C4-2B (cell line): ENCODE results near the gene RBM39.
"Not testable (repeated sequence)": the region's sequence is repeated elsewhere in the genome, so short reads cannot be mapped to it uniquely, and the experiment has no call there.

Source experiments
- H3K27ac ChIP-seq: fragments of 450-650 bp; 2 replicates; pipeline ENCODE4 v1.5.1; 2017
- ZFX ChIP-seq: fragments of 450-650 bp; IDR thresholded peaks from 2 replicates; pipeline ENCODE4 v1.6.1; 2017
- TF ChIP-seq, protein P1 (sequence below): fragments of 450-650 bp; conservative IDR thresholded peaks from 2 replicates; pipeline ENCODE4 v1.5.1; 2017; ENCODE audit warnings: mild to moderate bottlenecking

RBM39 gene

DNA sequence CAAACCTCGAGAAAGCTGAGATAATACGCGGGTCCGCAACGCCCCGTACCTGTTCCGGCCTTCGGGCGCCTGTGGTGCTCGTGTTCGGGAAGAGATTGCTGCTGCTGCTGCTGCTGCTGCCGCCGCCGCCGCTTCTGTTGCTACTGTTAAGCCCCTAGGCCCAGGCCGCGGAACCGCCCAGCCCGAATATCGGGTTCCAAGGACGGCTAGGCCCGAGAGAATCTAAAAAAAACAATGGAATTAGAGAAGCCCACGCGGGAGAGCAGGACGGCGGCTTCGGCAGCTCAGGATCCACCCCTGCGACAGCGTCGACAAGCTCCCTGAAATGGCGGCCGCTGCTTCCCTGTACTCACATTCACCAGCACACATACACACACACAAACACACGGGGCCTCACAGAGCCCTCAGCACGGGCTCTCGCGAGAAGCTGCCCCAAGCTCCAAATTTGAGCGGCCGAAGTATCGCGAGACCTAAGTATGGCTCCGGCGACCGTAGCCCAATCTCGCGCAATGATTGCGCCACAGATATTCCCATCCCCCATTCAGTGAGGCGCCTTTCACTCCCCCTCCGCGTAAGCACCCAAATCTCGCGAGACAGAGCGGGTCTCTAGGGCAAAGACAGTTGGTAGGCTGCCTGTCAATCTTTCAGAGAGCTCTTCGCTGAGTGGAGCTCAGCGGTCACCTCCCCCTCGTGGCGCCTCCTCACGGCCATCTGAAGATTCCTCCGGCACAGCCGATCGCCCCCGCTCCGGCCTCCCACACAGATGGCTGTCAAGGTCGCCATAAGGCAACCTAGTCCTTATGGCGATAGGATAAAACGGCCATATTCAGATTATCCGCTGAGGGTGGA lies at the start of gene RBM39:
TSS of gene RBM39 (minus strand) at position 369 of the 849 bp plus-strand sequence. CDS start 1,386 bp downstream, outside the sequence.
- TF ChIP-seq ZFX = peak; percentile 98
- TF ChIP-seq, protein P1, sequence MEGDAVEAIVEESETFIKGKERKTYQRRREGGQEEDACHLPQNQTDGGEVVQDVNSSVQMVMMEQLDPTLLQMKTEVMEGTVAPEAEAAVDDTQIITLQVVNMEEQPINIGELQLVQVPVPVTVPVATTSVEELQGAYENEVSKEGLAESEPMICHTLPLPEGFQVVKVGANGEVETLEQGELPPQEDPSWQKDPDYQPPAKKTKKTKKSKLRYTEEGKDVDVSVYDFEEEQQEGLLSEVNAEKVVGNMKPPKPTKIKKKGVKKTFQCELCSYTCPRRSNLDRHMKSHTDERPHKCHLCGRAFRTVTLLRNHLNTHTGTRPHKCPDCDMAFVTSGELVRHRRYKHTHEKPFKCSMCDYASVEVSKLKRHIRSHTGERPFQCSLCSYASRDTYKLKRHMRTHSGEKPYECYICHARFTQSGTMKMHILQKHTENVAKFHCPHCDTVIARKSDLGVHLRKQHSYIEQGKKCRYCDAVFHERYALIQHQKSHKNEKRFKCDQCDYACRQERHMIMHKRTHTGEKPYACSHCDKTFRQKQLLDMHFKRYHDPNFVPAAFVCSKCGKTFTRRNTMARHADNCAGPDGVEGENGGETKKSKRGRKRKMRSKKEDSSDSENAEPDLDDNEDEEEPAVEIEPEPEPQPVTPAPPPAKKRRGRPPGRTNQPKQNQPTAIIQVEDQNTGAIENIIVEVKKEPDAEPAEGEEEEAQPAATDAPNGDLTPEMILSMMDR = no peak; the same call in 1 of the 2 replicates
- peak within 1 kb of the TSS; percentile 99 for H3K27ac ChIP-seq

DNA sequence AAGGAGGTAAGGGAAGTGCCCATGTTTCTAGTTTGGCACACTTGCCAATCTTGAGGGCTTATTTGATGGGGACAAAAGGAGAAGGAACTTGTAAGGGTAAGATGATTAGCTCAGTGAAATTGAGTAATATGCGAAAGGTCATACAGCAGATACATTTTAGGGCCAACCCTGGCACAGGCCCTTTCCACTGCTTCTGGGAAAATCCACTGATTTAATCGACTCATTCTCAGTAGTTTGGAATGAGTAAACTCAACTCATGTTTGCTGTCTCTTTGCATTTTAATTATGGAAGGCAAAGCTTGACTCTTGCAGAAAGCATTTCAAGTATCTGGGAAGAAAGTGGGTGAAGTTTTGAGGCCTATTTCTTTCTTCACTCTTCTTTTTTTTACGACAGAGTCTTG lies 49.8 kb upstream of the RBM39 start:
- TF ChIP-seq ZFX = no peak
- TF ChIP-seq, protein P1 = no peak
- no peak overlapping the region for H3K27ac ChIP-seq

DNA sequence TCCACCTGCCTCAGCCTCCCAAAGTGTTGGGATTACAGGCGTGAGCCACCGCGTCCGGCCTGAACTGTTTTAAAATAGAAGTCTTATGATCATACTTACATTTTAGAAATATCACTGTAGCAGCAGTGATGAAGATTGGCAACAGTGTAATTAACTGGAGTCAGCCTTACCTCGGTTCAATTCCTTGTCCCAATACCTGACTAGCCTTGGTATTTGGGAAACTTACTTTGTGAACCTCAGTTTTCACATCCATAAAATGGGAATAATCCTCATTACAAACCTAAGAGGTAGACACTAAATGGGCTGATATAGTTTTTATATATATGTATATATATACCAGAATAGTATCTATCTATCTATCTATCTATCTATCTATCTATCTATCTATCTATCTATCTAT lies 49.0 kb upstream of the RBM39 start:
- H3K27ac ChIP-seq = no peak overlapping the region

DNA sequence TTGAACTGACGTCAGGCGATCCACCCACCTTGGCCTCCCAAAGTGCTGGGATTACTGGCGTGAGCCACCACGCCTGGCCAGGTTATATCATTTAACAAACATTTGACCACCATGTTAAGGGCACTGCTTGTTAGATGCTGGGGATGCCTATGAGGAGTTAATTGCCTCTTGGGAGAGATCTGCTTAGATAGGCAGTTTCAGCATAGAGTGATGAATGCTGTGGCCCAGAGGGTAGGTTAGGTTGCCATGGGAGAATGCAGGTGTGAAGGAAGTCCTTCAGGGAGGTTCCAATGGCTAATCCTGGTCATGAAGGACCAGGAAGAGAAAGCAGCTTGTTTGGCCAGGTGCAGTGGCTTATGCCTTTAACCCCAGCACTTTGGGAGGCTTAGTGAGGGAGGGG lies 46.7 kb upstream of the RBM39 start:
- H3K27ac ChIP-seq = no peak overlapping the region

More for the DNA sequence above, 49.0 kb upstream of the RBM39 start:
- TF ChIP-seq, protein P1 = no peak
- TF ChIP-seq ZFX = no peak

DNA sequence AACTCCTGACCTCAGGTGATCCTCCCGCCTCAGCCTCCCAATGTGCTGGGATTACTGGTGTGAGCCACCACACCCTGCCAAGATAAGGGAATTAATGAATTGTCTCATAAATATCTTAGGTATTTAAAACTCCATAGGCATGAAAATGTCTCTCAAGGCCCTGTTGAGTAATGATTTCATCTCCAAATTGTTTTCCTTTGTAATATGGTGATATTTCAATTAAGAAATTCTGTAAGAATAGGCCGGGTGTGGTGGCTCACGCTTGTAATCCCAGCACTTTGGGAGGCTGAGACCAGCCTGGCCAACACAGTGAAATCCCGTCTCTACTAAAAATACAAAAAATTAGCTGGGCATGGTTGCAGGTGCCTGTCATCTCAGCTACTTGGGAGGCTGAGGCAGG lies 43.5 kb upstream of the RBM39 start:
- H3K27ac ChIP-seq = not testable (repeated sequence)

More for the DNA sequence above, 46.7 kb upstream of the RBM39 start:
- TF ChIP-seq ZFX = no peak
- TF ChIP-seq, protein P1 = no peak

DNA sequence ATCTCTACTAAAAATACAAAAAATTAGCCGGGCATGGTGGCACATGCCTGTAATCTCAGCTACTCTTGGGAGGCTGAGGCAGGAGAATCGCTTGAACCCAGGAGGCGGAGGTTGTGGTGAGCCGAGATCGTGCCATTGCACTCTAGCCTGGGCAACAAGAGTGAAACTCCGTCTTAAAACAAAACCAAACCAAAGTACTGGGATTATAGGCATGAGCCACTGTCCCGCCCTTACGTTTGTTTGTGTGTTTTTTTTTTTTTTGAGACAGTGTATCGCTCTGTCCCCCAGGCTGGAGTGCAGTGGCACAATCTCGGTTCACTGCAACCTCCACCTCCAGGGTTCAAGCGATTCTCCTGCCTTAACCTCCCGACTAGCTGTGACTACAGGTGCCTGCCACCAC lies 41.8 kb upstream of the RBM39 start:
- not testable (repeated sequence) for H3K27ac ChIP-seq

DNA sequence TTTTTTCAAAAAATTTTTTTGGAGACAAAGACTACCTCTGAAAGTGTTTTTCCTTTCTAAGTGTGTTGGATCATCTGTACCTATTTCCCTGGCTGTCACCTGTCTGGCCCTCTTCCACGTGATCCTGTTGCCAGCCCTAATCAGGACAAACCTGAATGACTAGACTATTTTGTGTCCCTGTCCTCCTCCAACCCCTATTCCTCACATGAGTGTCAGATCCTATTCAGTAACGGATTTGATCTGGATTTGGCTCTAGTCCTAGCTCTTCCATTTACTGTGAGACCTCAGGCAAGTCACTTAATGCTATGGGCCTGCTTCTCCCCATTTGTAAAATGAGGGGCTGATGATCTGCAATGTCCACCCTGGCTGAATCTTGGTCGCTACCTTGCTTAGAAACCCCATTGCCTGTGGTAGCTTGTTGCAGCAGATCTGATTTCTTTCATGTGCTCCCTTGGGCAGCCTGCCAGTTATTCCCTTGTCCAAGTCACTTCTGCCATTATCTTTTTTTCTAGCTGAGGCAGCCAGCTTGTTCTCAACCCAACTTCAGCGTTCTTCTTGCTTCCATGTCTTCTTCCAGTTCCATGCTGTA lies 34.5 kb upstream of the RBM39 start:
- H3K27ac ChIP-seq = peak overlapping the region; percentile 81
- TF ChIP-seq ZFX = no peak
- TF ChIP-seq, protein P1 = no peak

DNA sequence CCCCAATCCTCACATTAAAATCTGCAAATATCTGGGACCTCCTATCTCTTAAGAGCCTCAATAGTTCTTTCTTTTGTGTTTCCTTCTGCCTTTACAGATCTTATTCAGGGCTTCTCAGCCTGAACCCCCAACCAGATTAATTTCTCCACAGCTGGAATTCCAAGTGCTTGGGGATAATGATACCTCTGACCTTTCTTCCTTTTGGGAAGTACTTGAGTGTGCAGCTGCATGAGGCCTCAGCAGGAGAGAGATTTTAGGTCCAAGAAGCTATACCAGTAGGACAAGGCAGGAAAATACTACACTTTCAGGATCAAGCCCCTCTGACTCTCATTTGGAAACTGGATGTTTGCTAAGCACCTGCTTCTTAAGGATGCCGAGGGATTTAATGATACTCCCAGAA lies 32.3 kb upstream of the RBM39 start:
- TF ChIP-seq, protein P1 = no peak
- no peak for TF ChIP-seq ZFX
- peak overlapping the region; percentile 11; the same call in 1 of the 2 replicates for H3K27ac ChIP-seq
